HCT116 (cell line): Measurements from ENCODE around the gene RBM11.

Experiments
- CEBPB ChIP-seq: IDR thresholded peaks from 2 replicates; pipeline ENCODE4 v1.6.1; 2012; ENCODE audit warnings: low read depth
- CTCF ChIP-seq, 3 experiments: fragments of 200-600 bp in 1 of 3; sonication (generic) in 1 of 3; IDR thresholded peaks in 2 of 3; conservative IDR thresholded peaks in 1 of 3; 2 replicates each; pipeline ENCODE4 v1.5.1; 2012 to 2017; ENCODE audit warnings: low read depth in 2 of 3, low read length in 2 of 3, antibody characterized with exemption in 1 of 3, borderline replicate concordance in 1 of 3, control low read depth in 1 of 3, mild to moderate bottlenecking in 1 of 3, mixed read lengths in 1 of 3, mixed run types in 1 of 3, moderate library complexity in 1 of 3; ENCODE audit not compliant: insufficient read depth in 1 of 3
- EZH2 ChIP-seq: fragments of 200-600 bp; sonication (generic); IDR thresholded peaks from 2 replicates; pipeline ENCODE4 v1.6.1; 2017; ENCODE audit warnings: antibody characterized with exemption, mixed run types
- JUND ChIP-seq: IDR thresholded peaks from 2 replicates; pipeline ENCODE4 v1.6.1; 2012
- POLR2A ChIP-seq: IDR thresholded peaks from 2 replicates; pipeline ENCODE4 v1.7.0; 2011; ENCODE audit warnings: borderline replicate concordance; ENCODE audit not compliant: insufficient read depth, insufficient read length; ENCODE audit errors: extremely low read depth
- POLR2AphosphoS5 ChIP-seq: IDR thresholded peaks from 2 replicates; pipeline ENCODE4 v1.6.1; 2011; ENCODE audit warnings: mild to moderate bottlenecking, low read depth, low read length, moderate library complexity
- REST ChIP-seq: IDR thresholded peaks from 2 replicates; pipeline ENCODE4 v1.6.1; 2012; ENCODE audit warnings: low read depth
- SRF ChIP-seq: IDR thresholded peaks from 2 replicates; pipeline ENCODE4 v1.6.1; 2012; ENCODE audit warnings: low read depth
- TF ChIP-seq, protein P1 (sequence below): IDR thresholded peaks from 2 replicates; pipeline ENCODE4 v1.6.1; 2012

DNA sequence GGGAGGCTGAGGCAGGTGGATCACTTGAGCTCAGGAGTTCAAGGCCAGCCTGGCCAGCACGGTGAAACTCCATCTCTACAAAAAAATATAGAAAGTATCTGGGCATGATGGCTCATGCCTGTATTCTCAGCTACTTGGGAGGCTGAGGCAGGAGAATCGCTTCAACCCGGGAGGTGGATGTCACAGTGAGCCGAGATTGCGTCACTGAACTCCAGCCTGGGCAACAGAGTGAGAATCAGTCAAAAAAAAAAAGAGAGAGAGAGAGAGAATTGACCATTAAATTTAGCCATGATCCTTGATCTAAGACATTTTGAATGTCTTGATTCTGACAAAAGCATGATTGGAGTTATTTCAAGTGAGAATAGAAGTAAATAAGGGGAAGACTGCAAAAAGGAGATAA lies 19.1 kb downstream of the RBM11 start:
- no peak for TF ChIP-seq CEBPB
- TF ChIP-seq SRF: no peak
- TF ChIP-seq CTCF (IDR thresholded peaks at IDR 0.05 in 2 of 3, conservative IDR thresholded peaks at IDR 0.05 in 1 of 3; ENCODE audit: borderline replicate concordance in 1 of 3, insufficient read depth in 1 of 3, low read depth in 2 of 3, low read length in 2 of 3): no peak
- no peak for TF ChIP-seq REST
- no peak for TF ChIP-seq POLR2AphosphoS5
- TF ChIP-seq, protein P1, sequence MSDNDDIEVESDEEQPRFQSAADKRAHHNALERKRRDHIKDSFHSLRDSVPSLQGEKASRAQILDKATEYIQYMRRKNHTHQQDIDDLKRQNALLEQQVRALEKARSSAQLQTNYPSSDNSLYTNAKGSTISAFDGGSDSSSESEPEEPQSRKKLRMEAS: no peak
- no peak for TF ChIP-seq POLR2A
- TF ChIP-seq EZH2: no peak
- TF ChIP-seq JUND: no peak
